ENCODE results near the gene C1orf115. TPM values are rescaled to one million over a fixed set of nuclear protein-coding genes. Genes with fewer than 3 reads are reported as not detected.

Gene C1orf115
- total and polyA plus RNA-seq, 2 of the 4 experiments (the other 2 are of a cell fraction), result 0.07 to 0.18 TPM

- H4K91ac ChIP-seq (ENCODE audit: insufficient read depth, low read depth, low read length), result peak overlapping the region; percentile 48; the same call in 1 of the 2 replicates
- H2AK5ac ChIP-seq (ENCODE audit: low read depth, low read length), result no peak overlapping the region
- POLR2A ChIA-PET (ENCODE audit: unreplicated experiment), result no interaction called here
- peak overlapping the region; percentile 68 for H3K4me2 ChIP-seq (ENCODE audit: low read depth, low read length)
- in situ Hi-C loops (cut with MboI; ENCODE audit: low sequenced_read_pairs), result no loop called here
- no TSS peak for BruUV-seq (replicated peaks)
- H3K4me1 ChIP-seq (ENCODE audit: control insufficient read depth, insufficient read depth, low read length), result peaks cover 5% of the 10 kb centered on the region
- no peaks in the 10 kb centered on the region for H3K36me3 ChIP-seq (ENCODE audit: control insufficient read depth, insufficient read depth, low read length)
- peak overlapping the region; percentile 36 for H2AFZ ChIP-seq (replicated peaks; ENCODE audit: low read length, poor library complexity)
- H3K14ac ChIP-seq (replicated peaks; ENCODE audit: low read depth, low read length), result no peak overlapping the region
- H3K56ac ChIP-seq (ENCODE audit: extremely low read depth, insufficient read depth, low read length), result no peak overlapping the region
- H3K9me3 ChIP-seq (ENCODE audit: control insufficient read depth, insufficient read depth, low read length), result no peaks in the 10 kb centered on the region
- DNase-seq (peak; percentile 88), ATAC-seq (ENCODE audit: low read depth) (peak; percentile 70)
- no peak overlapping the region for H3K4me3 ChIP-seq (ENCODE audit: insufficient read depth, low read depth, low read length)
- H3K9me1 ChIP-seq (ENCODE audit: insufficient read depth, low read length), result peaks cover 4% of the 10 kb centered on the region
- H4K20me1 ChIP-seq (ENCODE audit: insufficient read depth, low read length), result no peaks in the 10 kb centered on the region
- no peaks in the 10 kb centered on the region for H3K79me1 ChIP-seq (ENCODE audit: low read depth in 1 of 2, low read length in 2 of 2)
- no peak overlapping the region for H3K23ac ChIP-seq (ENCODE audit: low read depth, low read length)
- dilution Hi-C loops (cut with HindIII; ENCODE audit: low sequenced_read_pairs, unreplicated experiment), result no loop called here
- 0 out of 3 replicates have a peak overlapping the region, but pooled peaks have one; percentile 34 for H2BK15ac ChIP-seq (ENCODE audit: low read depth, low read length)
- CTCF ChIA-PET, result interaction anchor here (0.6 to 1.8 kb wide), 13 partner anchors 10 to 613 kb away, joined by 3 to 11 read pairs (median 3); partner anchors contain the start of gene MTARC2
- intact Hi-C loops (cut with micrococcal nuclease), result loop anchor here (1.0 kb wide), 1 partner anchor 43 kb away; the partner anchor contains the start of gene C1orf115
- peak overlapping the region; percentile 71; the same call in 1 of the 2 replicates for H2BK120ac ChIP-seq (ENCODE audit: low read depth, low read length)
- peak overlapping the region; percentile 31 for H2BK5ac ChIP-seq (ENCODE audit: low read depth, low read length, poor library complexity, severe bottlenecking)
- H4K8ac ChIP-seq (ENCODE audit: low read depth in 2 of 2, low read length in 2 of 2), result peak overlapping the region; percentile 69 to 80
- H3K18ac ChIP-seq (ENCODE audit: low read depth, low read length), result peak overlapping the region; percentile 66
- 0 out of 2 replicates have a peak overlapping the region, but pooled peaks have one; percentile 48 for H2BK20ac ChIP-seq (ENCODE audit: low read depth, low read length)
- H3K9ac ChIP-seq (ENCODE audit: low read depth, low read length), result no peak overlapping the region
- 0 out of 2 replicates have a peak overlapping the region, but pooled peaks have one; percentile 26 for H3K27ac ChIP-seq (ENCODE audit: insufficient read depth, low read length)
- WGBS, 2 experiments (ENCODE audit: extremely low coverage in 2 of 2, insufficient read length in 1 of 2), result no CpG with 5 or more reads among the region's 15 CpGs
- peak overlapping the region; percentile 34 for H3K4ac ChIP-seq (ENCODE audit: low read depth, low read length)
- no peak overlapping the region for H2AK9ac ChIP-seq (replicated peaks; ENCODE audit: low read depth, low read length, poor library complexity)
- no peaks in the 10 kb centered on the region for H3K27me3 ChIP-seq (ENCODE audit: control insufficient read depth, insufficient read depth, low read length)
- H4K5ac ChIP-seq (ENCODE audit: low read depth, low read length), result peak overlapping the region; percentile 67
- TF ChIP-seq NFE2L2 (IDR thresholded peaks at IDR 0.05; ENCODE audit: low read depth, low read length) (no peak), SMC3 (IDR thresholded peaks at IDR 0.05; ENCODE audit: low read depth, low read length) (peak; percentile 51), RCOR1 (IDR thresholded peaks at IDR 0.05; ENCODE audit: insufficient replicate concordance, low read length) (no peak), MAZ (IDR thresholded peaks at IDR 0.05; ENCODE audit: borderline replicate concordance, low read depth, low read length) (peak; percentile 83), POLR2A (IDR thresholded peaks at IDR 0.05; ENCODE audit: low read depth, low read length) (no peak), USF2 (IDR thresholded peaks at IDR 0.05; ENCODE audit: low read depth, low read length) (no peak), ELK1 (IDR thresholded peaks at IDR 0.05; ENCODE audit: borderline replicate concordance, low read depth, low read length) (0 out of 2 replicates have a peak, but pooled peaks have one; percentile 64), CTCF (conservative IDR thresholded peaks at IDR 0.05; ENCODE audit: low read depth, low read length) (peak; percentile 71), MAFK (IDR thresholded peaks at IDR 0.05; ENCODE audit: low read depth, low read length) (no peak), MXI1 (IDR thresholded peaks at IDR 0.05; ENCODE audit: borderline replicate concordance, low read depth, low read length) (no peak), CEBPB (IDR thresholded peaks at IDR 0.05; ENCODE audit: low read depth, low read length) (peak; percentile 72), FOS (IDR thresholded peaks at IDR 0.05; ENCODE audit: low read depth, low read length) (no peak), CHD1 (IDR thresholded peaks at IDR 0.05; ENCODE audit: low read depth, low read length) (no peak), BHLHE40 (IDR thresholded peaks at IDR 0.05; ENCODE audit: low read depth, low read length) (no peak), RFX5 (IDR thresholded peaks at IDR 0.05; ENCODE audit: low read depth, low read length) (no peak)
Observed at GRCh38 chr1:220733086-220733601, 43.0 kb downstream of the C1orf115 start.
